WTC11 (cell line): Measurements from ENCODE around the gene HDAC7.
A peak's percentile ranks its signal among the peaks of the same experiment; 100 is the strongest.

Experiments used
- CBFB ChIP-seq: sonication (generic); formaldehyde crosslinking; IDR thresholded peaks from 2 replicates; pipeline ENCODE4 v1.8.1; 2022; ENCODE audit warnings: mild to moderate bottlenecking, low read depth, missing genetic modification reagents
- CREB1 ChIP-seq: sonication (generic); formaldehyde crosslinking; IDR thresholded peaks from 2 replicates; pipeline ENCODE4 v1.8.0; 2023; ENCODE audit warnings: mild to moderate bottlenecking, missing genetic modification reagents
- FOXP4 ChIP-seq: sonication (generic); formaldehyde crosslinking; IDR thresholded peaks from 2 replicates; pipeline ENCODE4 v1.8.0; 2022; ENCODE audit warnings: mild to moderate bottlenecking, missing genetic modification reagents
- GABPB1 ChIP-seq: sonication (generic); formaldehyde crosslinking; IDR thresholded peaks from 2 replicates; pipeline ENCODE4 v1.8.1; 2023; ENCODE audit warnings: mild to moderate bottlenecking, missing genetic modification reagents
- PREB ChIP-seq: sonication (generic); formaldehyde crosslinking; IDR thresholded peaks from 2 replicates; pipeline ENCODE4 v1.8.1; 2022; ENCODE audit warnings: mild to moderate bottlenecking, missing genetic modification reagents, moderate library complexity, borderline replicate concordance
- ZNF317 ChIP-seq: sonication (generic); formaldehyde crosslinking; IDR thresholded peaks from 2 replicates; pipeline ENCODE4 v1.8.1; 2023; ENCODE audit warnings: low read depth, mild to moderate bottlenecking, moderate library complexity, missing genetic modification reagents, borderline replicate concordance
- TF ChIP-seq, protein P1 (sequence below): fragments of 200-600 bp; IDR thresholded peaks from 2 replicates; pipeline ENCODE4 v1.8.0; 2022; ENCODE audit warnings: antibody characterized with exemption
- TF ChIP-seq, protein P2 (sequence below): sonication (generic); formaldehyde crosslinking; conservative IDR thresholded peaks from 2 replicates; pipeline ENCODE4 v1.8.1; 2022; ENCODE audit warnings: mild to moderate bottlenecking, missing genetic modification reagents
- TF ChIP-seq, protein P3 (sequence below): sonication (generic); formaldehyde crosslinking; IDR thresholded peaks from 2 replicates; pipeline ENCODE4 v1.8.0; 2022; ENCODE audit warnings: mild to moderate bottlenecking, missing genetic modification reagents

DNA sequence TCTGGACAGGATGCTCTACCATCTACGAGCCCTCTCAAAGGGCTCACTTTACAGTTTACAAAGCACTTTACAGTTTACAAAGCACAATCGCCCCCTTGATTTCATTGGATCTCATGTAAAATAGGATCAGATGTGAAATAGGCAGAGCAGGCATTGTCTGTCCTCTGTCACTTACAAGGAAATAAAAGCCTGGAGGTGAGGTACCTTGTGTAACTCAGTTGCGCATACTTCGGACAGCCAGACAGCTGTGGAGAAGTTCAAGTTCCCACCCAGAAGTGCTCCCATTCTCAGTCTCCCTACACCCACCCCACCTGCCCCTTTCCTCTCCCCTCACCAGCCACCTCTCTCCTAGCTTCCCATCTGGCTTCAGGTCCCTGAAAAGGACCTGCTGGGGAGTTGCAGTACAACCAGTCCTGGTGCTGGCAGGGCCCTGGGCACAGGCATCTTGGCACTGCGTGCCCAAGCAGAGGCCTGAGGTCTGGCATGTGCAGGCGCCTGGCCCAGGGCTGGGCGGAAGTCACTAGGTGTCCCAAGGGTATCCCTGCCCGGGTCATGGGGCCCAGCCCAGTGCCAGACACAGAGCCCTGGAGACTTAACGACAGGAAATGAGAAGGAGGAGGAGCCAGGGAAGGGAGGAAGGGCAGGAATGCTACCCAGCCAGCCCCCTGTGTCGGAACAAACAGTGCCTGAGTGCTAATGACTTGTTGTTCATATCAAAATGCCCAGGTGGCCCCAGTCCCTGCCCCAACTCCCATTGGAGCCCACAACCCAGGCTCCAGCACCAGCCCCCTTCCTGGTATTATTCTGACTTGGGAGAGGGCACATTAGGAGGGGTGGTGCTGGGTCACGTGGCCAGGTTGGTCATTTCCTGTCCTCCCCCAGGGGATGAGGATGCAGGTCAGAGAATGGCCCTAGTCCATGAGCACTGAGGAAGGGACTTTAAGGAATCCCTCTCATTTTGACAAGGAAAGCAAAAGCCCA, 66.4 kb downstream of the HDAC7 start:
- TF ChIP-seq CREB1 (CRISPR knock-in tag) (no peak), FOXP4 (no peak), ZNF317 (CRISPR knock-in tag) (no peak), GABPB1 (CRISPR knock-in tag) (no peak), PREB (CRISPR knock-in tag) (no peak), CBFB (CRISPR knock-in tag) (no peak)
- TF ChIP-seq, protein P1, sequence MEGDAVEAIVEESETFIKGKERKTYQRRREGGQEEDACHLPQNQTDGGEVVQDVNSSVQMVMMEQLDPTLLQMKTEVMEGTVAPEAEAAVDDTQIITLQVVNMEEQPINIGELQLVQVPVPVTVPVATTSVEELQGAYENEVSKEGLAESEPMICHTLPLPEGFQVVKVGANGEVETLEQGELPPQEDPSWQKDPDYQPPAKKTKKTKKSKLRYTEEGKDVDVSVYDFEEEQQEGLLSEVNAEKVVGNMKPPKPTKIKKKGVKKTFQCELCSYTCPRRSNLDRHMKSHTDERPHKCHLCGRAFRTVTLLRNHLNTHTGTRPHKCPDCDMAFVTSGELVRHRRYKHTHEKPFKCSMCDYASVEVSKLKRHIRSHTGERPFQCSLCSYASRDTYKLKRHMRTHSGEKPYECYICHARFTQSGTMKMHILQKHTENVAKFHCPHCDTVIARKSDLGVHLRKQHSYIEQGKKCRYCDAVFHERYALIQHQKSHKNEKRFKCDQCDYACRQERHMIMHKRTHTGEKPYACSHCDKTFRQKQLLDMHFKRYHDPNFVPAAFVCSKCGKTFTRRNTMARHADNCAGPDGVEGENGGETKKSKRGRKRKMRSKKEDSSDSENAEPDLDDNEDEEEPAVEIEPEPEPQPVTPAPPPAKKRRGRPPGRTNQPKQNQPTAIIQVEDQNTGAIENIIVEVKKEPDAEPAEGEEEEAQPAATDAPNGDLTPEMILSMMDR, result no peak
- TF ChIP-seq, protein P2, sequence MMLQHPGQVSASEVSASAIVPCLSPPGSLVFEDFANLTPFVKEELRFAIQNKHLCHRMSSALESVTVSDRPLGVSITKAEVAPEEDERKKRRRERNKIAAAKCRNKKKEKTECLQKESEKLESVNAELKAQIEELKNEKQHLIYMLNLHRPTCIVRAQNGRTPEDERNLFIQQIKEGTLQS, result no peak
- TF ChIP-seq, protein P3, sequence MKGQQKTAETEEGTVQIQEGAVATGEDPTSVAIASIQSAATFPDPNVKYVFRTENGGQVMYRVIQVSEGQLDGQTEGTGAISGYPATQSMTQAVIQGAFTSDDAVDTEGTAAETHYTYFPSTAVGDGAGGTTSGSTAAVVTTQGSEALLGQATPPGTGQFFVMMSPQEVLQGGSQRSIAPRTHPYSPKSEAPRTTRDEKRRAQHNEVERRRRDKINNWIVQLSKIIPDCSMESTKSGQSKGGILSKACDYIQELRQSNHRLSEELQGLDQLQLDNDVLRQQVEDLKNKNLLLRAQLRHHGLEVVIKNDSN (CRISPR knock-in tag), result peak; percentile 79
